Neural cell (in vitro differentiated cells): ENCODE results near the gene TET2. TPM values are rescaled to one million over a fixed set of nuclear protein-coding genes. Genes with fewer than 3 reads are reported as not detected.

Experiments used
- H2AFZ ChIP-seq: fragments of 200-600, 300-800 bp; sonication (generic), shearing (Covaris generic); 2 replicates; pipeline ENCODE4 v1.6.0; 2014; ENCODE audit warnings: low read depth, mild to moderate bottlenecking, antibody characterized with exemption, low read length, moderate library complexity
- H3F3A ChIP-seq: fragments of 200-600 bp; shearing (Covaris generic); 2 replicates; pipeline ENCODE4 v1.6.1; 2016; ENCODE audit warnings: mild to moderate bottlenecking, moderate library complexity, mixed read lengths, antibody characterized with exemption, low read length; ENCODE audit not compliant: insufficient read depth, poor library complexity, severe bottlenecking
- H3K27ac ChIP-seq: fragments of 200-600, 300-800 bp; sonication (generic), shearing (Covaris generic); 2 replicates; pipeline ENCODE4 v1.5.1; 2014; ENCODE audit warnings: mild to moderate bottlenecking, low read length, moderate library complexity
- H3K27me3 ChIP-seq: fragments of 300-800, 200-600 bp; sonication (generic), shearing (Covaris generic); 2 replicates; pipeline ENCODE4 v1.6.0; 2014; ENCODE audit warnings: mild to moderate bottlenecking, low read depth, low read length, moderate library complexity; ENCODE audit not compliant: insufficient read depth
- H3K36me3 ChIP-seq: fragments of 300-800, 200-600 bp; sonication (generic), shearing (Covaris generic); 2 replicates; pipeline ENCODE4 v1.5.1; 2014; ENCODE audit warnings: mild to moderate bottlenecking, antibody characterized with exemption, low read length, moderate library complexity; ENCODE audit not compliant: insufficient read depth
- H3K4me2 ChIP-seq: fragments of 300-800, 200-600 bp; sonication (generic), shearing (Covaris generic); 2 replicates; pipeline ENCODE4 v1.6.0; 2014; ENCODE audit warnings: mild to moderate bottlenecking, low read length
- H3K4me3 ChIP-seq: fragments of 300-800, 200-600 bp; sonication (generic), shearing (Covaris generic); 2 replicates; pipeline ENCODE4 v1.5.1; 2014; ENCODE audit warnings: mild to moderate bottlenecking, low read length, moderate library complexity
- H3K79me2 ChIP-seq: fragments of 200-600 bp; shearing (Covaris generic); replicated peaks from 2 replicates; pipeline ENCODE4 v1.6.0; 2014; ENCODE audit warnings: mild to moderate bottlenecking, low read length, moderate library complexity; ENCODE audit not compliant: insufficient read depth
- H3K9ac ChIP-seq: fragments of 300-800, 200-600 bp; sonication (generic), shearing (Covaris generic); 2 replicates; pipeline ENCODE4 v1.6.1; 2016; ENCODE audit warnings: mild to moderate bottlenecking, low read length, mixed read lengths
- H3K9me2 ChIP-seq: fragments of 200-600 bp; shearing (Covaris generic); 2 replicates; pipeline ENCODE4 v1.6.1; 2016; ENCODE audit warnings: mild to moderate bottlenecking, low read length, mixed read lengths; ENCODE audit not compliant: insufficient read depth
- H3K9me3 ChIP-seq: fragments of 200-600, 300-800 bp; sonication (generic), shearing (Covaris generic); 2 replicates; pipeline ENCODE4 v1.6.1; 2016; ENCODE audit warnings: mild to moderate bottlenecking, mixed run types, low read length, moderate library complexity, mixed read lengths
- H4K20me1 ChIP-seq: fragments of 200-600 bp; shearing (Covaris generic); 2 replicates; pipeline ENCODE4 v1.6.1; 2016; ENCODE audit warnings: mild to moderate bottlenecking, mixed run types; ENCODE audit not compliant: insufficient read depth
- EP300 ChIP-seq: fragments of 450-650 bp; conservative IDR thresholded peaks from 2 replicates; pipeline ENCODE4 v1.6.1; 2014; ENCODE audit warnings: antibody characterized with exemption, mild to moderate bottlenecking, moderate library complexity; ENCODE audit not compliant: poor library complexity, severe bottlenecking
- EZH2 ChIP-seq: fragments of 200-600, 300-800 bp; shearing (Covaris generic), sonication (generic); IDR thresholded peaks from 2 replicates; pipeline ENCODE4 v1.6.1; 2014; ENCODE audit warnings: antibody characterized with exemption, low read length, borderline replicate concordance, mild to moderate bottlenecking; ENCODE audit not compliant: insufficient read depth, poor library complexity, severe bottlenecking
- MXI1 ChIP-seq: fragments of 450-650 bp; conservative IDR thresholded peaks from 2 replicates; pipeline ENCODE4 v1.6.1; 2014; ENCODE audit warnings: antibody characterized with exemption, mild to moderate bottlenecking; ENCODE audit not compliant: poor library complexity, severe bottlenecking
- POLR2AphosphoS5 ChIP-seq: IDR thresholded peaks from 2 replicates; pipeline ENCODE4 v1.6.1; 2012
- RAD21 ChIP-seq: fragments of 450-650 bp; conservative IDR thresholded peaks from 2 replicates; pipeline ENCODE4 v1.6.1; 2014; ENCODE audit warnings: antibody characterized with exemption, mild to moderate bottlenecking, moderate library complexity
- REST ChIP-seq: IDR thresholded peaks from 2 replicates; pipeline ENCODE4 v1.6.1; 2012; ENCODE audit warnings: borderline replicate concordance
- SMC3 ChIP-seq: fragments of 450-650 bp; conservative IDR thresholded peaks from 2 replicates; pipeline ENCODE4 v1.6.1; 2014; ENCODE audit warnings: antibody characterized with exemption, mild to moderate bottlenecking, moderate library complexity; ENCODE audit not compliant: poor library complexity
- TAF1 ChIP-seq: IDR thresholded peaks from 2 replicates; pipeline ENCODE4 v1.6.1; 2012; ENCODE audit warnings: low read depth
- polyA plus RNA-seq: library from polyadenylated mRNA; depleted of rRNA; stranded (reverse); fragments of >200 nt; gene quantifications from 2 replicates; pipeline ENCODE4 v1.2.3, GENCODE V29; 2014
- TF ChIP-seq, protein P1 (sequence below): fragments of 450-650 bp; IDR thresholded peaks from 2 replicates; pipeline ENCODE4 v1.5.1; 2014; ENCODE audit warnings: antibody characterized with exemption, mild to moderate bottlenecking, moderate library complexity; ENCODE audit not compliant: poor library complexity, severe bottlenecking

TET2 gene
- polyA plus RNA-seq, 1 donor from 2014 or later: 27.1 TPM

DNA sequence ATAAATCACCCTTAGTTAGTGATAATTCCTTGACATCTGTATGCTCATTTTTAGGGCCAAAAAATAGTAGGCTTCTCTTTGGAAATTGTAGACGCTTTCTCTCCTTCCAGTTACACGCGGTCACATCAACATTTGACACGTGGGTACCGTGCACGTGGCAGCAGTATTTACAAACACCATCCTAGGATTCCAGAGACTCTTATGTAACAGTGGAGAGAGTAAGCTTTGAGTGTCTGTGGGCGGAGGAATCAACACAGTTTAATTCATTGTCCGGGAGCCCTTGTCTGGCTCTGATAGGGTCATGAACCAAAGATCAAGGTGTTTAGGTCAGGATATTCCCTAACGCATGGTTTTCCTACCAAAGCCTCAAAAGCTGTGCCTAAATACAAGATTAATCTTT, 12.2 kb downstream of the TET2 start:
- H3K79me2 ChIP-seq: peaks cover 95% of the 10 kb centered on the region
- no peaks in the 10 kb centered on the region for H3K27me3 ChIP-seq

GRCh38 chr4:105162123-105162796, 15.6 kb downstream of the TET2 start:
- Histone ChIP-seq H3K27ac (no peak overlapping the region), H3K27me3 (no peaks in the 10 kb centered on the region), H2AFZ (no peak overlapping the region), H3K9me3 (no peaks in the 10 kb centered on the region), H4K20me1 (no peaks in the 10 kb centered on the region), H3K9me2 (no peaks in the 10 kb centered on the region), H3K4me3 (peak overlapping the region; percentile 10), H3K9ac (no peak overlapping the region), H3K4me2 (peak overlapping the region; percentile 18), H3K79me2 (peaks cover 94% of the 10 kb centered on the region), H3K36me3 (no peaks in the 10 kb centered on the region), H3F3A (peaks cover 2% of the 10 kb centered on the region)
- TF ChIP-seq EZH2 (no peak), EP300 (no peak), RAD21 (no peak), SMC3 (no peak), MXI1 (no peak), POLR2AphosphoS5 (no peak)
- TF ChIP-seq, protein P1, sequence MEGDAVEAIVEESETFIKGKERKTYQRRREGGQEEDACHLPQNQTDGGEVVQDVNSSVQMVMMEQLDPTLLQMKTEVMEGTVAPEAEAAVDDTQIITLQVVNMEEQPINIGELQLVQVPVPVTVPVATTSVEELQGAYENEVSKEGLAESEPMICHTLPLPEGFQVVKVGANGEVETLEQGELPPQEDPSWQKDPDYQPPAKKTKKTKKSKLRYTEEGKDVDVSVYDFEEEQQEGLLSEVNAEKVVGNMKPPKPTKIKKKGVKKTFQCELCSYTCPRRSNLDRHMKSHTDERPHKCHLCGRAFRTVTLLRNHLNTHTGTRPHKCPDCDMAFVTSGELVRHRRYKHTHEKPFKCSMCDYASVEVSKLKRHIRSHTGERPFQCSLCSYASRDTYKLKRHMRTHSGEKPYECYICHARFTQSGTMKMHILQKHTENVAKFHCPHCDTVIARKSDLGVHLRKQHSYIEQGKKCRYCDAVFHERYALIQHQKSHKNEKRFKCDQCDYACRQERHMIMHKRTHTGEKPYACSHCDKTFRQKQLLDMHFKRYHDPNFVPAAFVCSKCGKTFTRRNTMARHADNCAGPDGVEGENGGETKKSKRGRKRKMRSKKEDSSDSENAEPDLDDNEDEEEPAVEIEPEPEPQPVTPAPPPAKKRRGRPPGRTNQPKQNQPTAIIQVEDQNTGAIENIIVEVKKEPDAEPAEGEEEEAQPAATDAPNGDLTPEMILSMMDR: no peak

More for the DNA sequence above, 12.2 kb downstream of the TET2 start:
- H4K20me1 ChIP-seq: no peaks in the 10 kb centered on the region
- no peaks in the 10 kb centered on the region for H3K9me3 ChIP-seq
- H3K4me2 ChIP-seq: no peak overlapping the region
- no peak overlapping the region for H3K4me3 ChIP-seq
- H3K9me2 ChIP-seq: no peaks in the 10 kb centered on the region
- no peak overlapping the region for H2AFZ ChIP-seq
- TF ChIP-seq TAF1 (no peak), REST (no peak)
- H3F3A ChIP-seq: no peaks in the 10 kb centered on the region
- H3K9ac ChIP-seq: no peak overlapping the region
- H3K27ac ChIP-seq: no peak overlapping the region
- H3K36me3 ChIP-seq: no peaks in the 10 kb centered on the region

GRCh38 chr4:105164548-105164947, 17.9 kb downstream of the TET2 start:
- Histone ChIP-seq H3K4me3 (no peak overlapping the region), H2AFZ (no peak overlapping the region), H3K9me2 (no peaks in the 10 kb centered on the region), H3K4me2 (no peak overlapping the region), H4K20me1 (no peaks in the 10 kb centered on the region), H3F3A (peaks cover 2% of the 10 kb centered on the region), H3K27ac (no peak overlapping the region), H3K9ac (no peak overlapping the region), H3K36me3 (peaks cover 4% of the 10 kb centered on the region), H3K9me3 (no peaks in the 10 kb centered on the region), H3K27me3 (no peaks in the 10 kb centered on the region), H3K79me2 (peaks cover 92% of the 10 kb centered on the region)
- TF ChIP-seq TAF1 (no peak), EZH2 (no peak), SMC3 (no peak), EP300 (no peak)
- TF ChIP-seq, protein P1: no peak
